Neuronal stem cell (in vitro differentiated cells): ENCODE results near the gene KISS1.

ENCODE experiments used
- DNase-seq: peaks from one replicate; pipeline ENCODE4 v3.0.0-alpha.2; 2013; ENCODE audit warnings: low spot score
- H2AFZ ChIP-seq: one replicate; pipeline ENCODE4 v1.6.1; 2013; ENCODE audit warnings: mild to moderate bottlenecking, low read length, inconsistent platforms
- H2AK5ac ChIP-seq: 2 replicates; pipeline ENCODE4 v1.6.1; 2013; ENCODE audit warnings: low read depth, mild to moderate bottlenecking, inconsistent platforms, low read length, moderate library complexity, mixed read lengths
- H2BK120ac ChIP-seq: 2 replicates; pipeline ENCODE4 v1.6.1; 2013; ENCODE audit warnings: low read depth, mild to moderate bottlenecking, inconsistent platforms, low read length, moderate library complexity, mixed read lengths
- H2BK12ac ChIP-seq: one replicate; pipeline ENCODE4 v1.6.1; 2013; ENCODE audit warnings: low read length, inconsistent platforms
- H2BK15ac ChIP-seq: 2 replicates; pipeline ENCODE4 v1.6.1; 2013; ENCODE audit warnings: mild to moderate bottlenecking, low read length, inconsistent platforms, mixed read lengths
- H2BK5ac ChIP-seq: one replicate; pipeline ENCODE4 v1.6.1; 2013; ENCODE audit warnings: inconsistent platforms, mild to moderate bottlenecking, low read length, moderate library complexity
- H3K14ac ChIP-seq: one replicate; pipeline ENCODE4 v1.6.1; 2013; ENCODE audit warnings: low read length, inconsistent platforms
- H3K18ac ChIP-seq: 2 replicates; pipeline ENCODE4 v1.6.1; 2013; ENCODE audit warnings: low read length, inconsistent platforms
- H3K23ac ChIP-seq: 2 replicates; pipeline ENCODE4 v1.6.1; 2013; ENCODE audit warnings: low read depth, mild to moderate bottlenecking, mixed read lengths, low read length, inconsistent platforms; ENCODE audit not compliant: poor library complexity
- H3K27ac ChIP-seq: replicated peaks from 3 replicates; pipeline ENCODE4 v1.5.1; 2013; ENCODE audit warnings: low read length, inconsistent platforms
- H3K27me3 ChIP-seq, 3 experiments: 2 replicates each; pipeline ENCODE4 v1.6.1; 2013; ENCODE audit warnings: low read length in 3 of 3, mild to moderate bottlenecking in 2 of 3, inconsistent platforms in 1 of 3, low read depth in 1 of 3, mixed read lengths in 1 of 3, moderate library complexity in 1 of 3; ENCODE audit not compliant: control insufficient read depth in 3 of 3, insufficient read depth in 3 of 3
- H3K36me3 ChIP-seq, 2 donors: replicated peaks in 1 of 2; 2 replicates each; pipeline ENCODE4 v1.6.1; 2013; ENCODE audit warnings: low read length in 2 of 2; ENCODE audit not compliant: control insufficient read depth in 2 of 2, insufficient read depth in 2 of 2
- H3K4ac ChIP-seq: 2 replicates; pipeline ENCODE4 v1.6.1; 2013; ENCODE audit warnings: inconsistent platforms, mild to moderate bottlenecking, low read length, moderate library complexity
- H3K4me1 ChIP-seq, 2 donors: 1 replicate in 1 of 2; 2 replicates in 1 of 2; pipeline ENCODE4 v1.6.1; 2013; ENCODE audit warnings: low read length in 2 of 2, low read depth in 1 of 2; ENCODE audit not compliant: control insufficient read depth in 2 of 2, insufficient read depth in 1 of 2
- H3K4me2 ChIP-seq: one replicate; pipeline ENCODE4 v1.6.1; 2013; ENCODE audit warnings: mild to moderate bottlenecking, low read length, inconsistent platforms; ENCODE audit not compliant: insufficient read depth, poor library complexity, severe bottlenecking
- H3K4me3 ChIP-seq, 2 donors: 2 replicates each; pipeline ENCODE4 v1.5.1; 2013; ENCODE audit warnings: low read length in 2 of 2, mild to moderate bottlenecking in 2 of 2, inconsistent platforms in 1 of 2, moderate library complexity in 1 of 2
- H3K79me1 ChIP-seq: one replicate; pipeline ENCODE4 v1.6.1; 2013; ENCODE audit warnings: low read depth, mild to moderate bottlenecking, inconsistent platforms, low read length, moderate library complexity
- H3K9ac ChIP-seq: one replicate; pipeline ENCODE4 v1.6.1; 2013; ENCODE audit warnings: mild to moderate bottlenecking, low read depth, low read length, inconsistent platforms; ENCODE audit not compliant: poor library complexity
- H3K9me3 ChIP-seq, 2 donors: replicated peaks in 1 of 2; 2 replicates each; pipeline versions ENCODE3 to v1.6.1; 2013; ENCODE audit warnings: low read length in 2 of 2, mild to moderate bottlenecking in 2 of 2, inconsistent platforms in 1 of 2, low read depth in 1 of 2, mixed read lengths in 1 of 2, moderate library complexity in 1 of 2; ENCODE audit not compliant: control insufficient read depth in 2 of 2, insufficient read depth in 1 of 2
- H4K8ac ChIP-seq: one replicate; pipeline ENCODE4 v1.6.1; 2013; ENCODE audit warnings: low read depth, mild to moderate bottlenecking, inconsistent platforms, low read length, moderate library complexity
- H4K91ac ChIP-seq: one replicate; pipeline ENCODE4 v1.6.1; 2013; ENCODE audit warnings: low read length, low read depth, mild to moderate bottlenecking, inconsistent platforms; ENCODE audit not compliant: poor library complexity
- WGBS, 2 donors: extraction: QIAGEN DNeasy Blood & Tissue Kit; methylation state at CpG; one replicate each; pipeline ENCODE4 v1.1.7; 2013; ENCODE audit warnings: missing lambda C conversion rate in 2 of 2, mixed read lengths in 1 of 2; ENCODE audit not compliant: insufficient read length in 2 of 2, insufficient replicate concordance in 1 of 2; ENCODE audit errors: extremely low coverage in 2 of 2; 5-methylcytosine and 5-hydroxymethylcytosine counted together

KISS1 gene

DNA sequence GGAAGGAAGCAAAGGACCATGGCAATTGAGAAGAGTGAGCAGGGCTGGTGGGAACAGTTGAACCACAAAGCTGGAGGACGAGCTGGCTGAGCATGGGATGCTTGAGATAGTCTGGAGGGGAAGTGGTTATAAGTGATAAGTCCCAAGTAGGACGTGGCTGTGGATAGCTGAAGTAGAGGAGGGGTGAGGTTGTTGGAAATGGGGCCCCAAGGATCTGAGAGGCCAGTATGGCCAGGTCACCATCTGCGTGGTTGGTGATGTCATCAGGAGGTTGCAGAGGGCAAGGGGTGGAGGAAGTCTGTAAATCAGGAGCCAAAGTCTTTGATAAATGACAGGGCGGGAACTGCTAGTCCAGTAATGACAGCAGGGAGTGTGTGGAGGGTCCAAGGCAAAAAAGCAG is 19.2 kb downstream of the KISS1 start:
- no peak for DNase-seq
- Histone ChIP-seq H3K79me1 (no peaks in the 10 kb centered on the region), H3K18ac (no peak overlapping the region), H3K14ac (no peak overlapping the region), H3K9me3 (no peaks in the 10 kb centered on the region), H2AK5ac (no peak overlapping the region), H4K8ac (no peak overlapping the region), H4K91ac (no peak overlapping the region), H3K4me3 (no peak overlapping the region), H2BK5ac (no peak overlapping the region), H3K4me2 (no peak overlapping the region), H3K27me3 (peaks cover 0 to 57% (median 0%) of the 10 kb centered on the region in 3 experiments), H3K27ac (no peak overlapping the region), H3K4me1 (peaks cover 0 to 2% of the 10 kb centered on the region in 2 donors), H3K23ac (no peak overlapping the region), H3K4ac (no peak overlapping the region), H2BK12ac (no peak overlapping the region), H3K36me3 (no peaks in the 10 kb centered on the region), H2BK120ac (no peak overlapping the region), H3K9ac (no peak overlapping the region), H2AFZ (no peak overlapping the region), H2BK15ac (no peak overlapping the region)
- no CpG with 5 or more reads among the region's 4 CpGs for WGBS, 2 donors

DNA sequence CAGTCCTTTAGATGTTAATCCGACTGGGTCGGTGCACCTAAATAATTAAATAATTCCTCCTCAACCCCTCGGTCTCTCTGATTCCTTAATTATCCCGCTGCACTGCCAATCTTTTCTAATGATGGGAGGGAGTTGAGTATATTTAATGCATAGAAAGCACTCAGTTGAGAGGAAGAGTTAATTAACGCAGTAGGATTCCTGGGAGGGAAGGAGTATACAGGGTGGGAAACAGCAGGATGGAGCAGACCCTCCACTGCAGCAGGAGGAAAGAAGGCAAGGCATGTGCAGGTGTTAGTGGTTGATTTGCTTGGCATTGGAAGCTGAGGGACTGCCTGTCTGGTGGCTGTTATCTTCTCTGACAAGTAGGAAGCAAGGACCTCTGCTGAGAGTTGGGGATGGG is 20.2 kb downstream of the KISS1 start:
- Histone ChIP-seq H3K9ac (no peak overlapping the region), H4K91ac (no peak overlapping the region), H3K36me3 (no peaks in the 10 kb centered on the region), H2AK5ac (no peak overlapping the region), H3K4me2 (no peak overlapping the region), H3K9me3 (no peaks in the 10 kb centered on the region), H2BK15ac (no peak overlapping the region), H3K27me3 (peaks cover 0 to 54% (median 0%) of the 10 kb centered on the region in 3 experiments), H4K8ac (no peak overlapping the region), H2BK120ac (no peak overlapping the region), H3K4me1 (peaks cover 0 to 2% of the 10 kb centered on the region in 2 donors), H3K4me3 (no peak overlapping the region), H3K27ac (no peak overlapping the region), H2BK12ac (no peak overlapping the region), H3K14ac (no peak overlapping the region), H3K23ac (no peak overlapping the region), H3K79me1 (no peaks in the 10 kb centered on the region), H3K4ac (no peak overlapping the region), H2AFZ (no peak overlapping the region), H3K18ac (no peak overlapping the region), H2BK5ac (no peak overlapping the region)
- no CpG with 5 or more reads among the region's 5 CpGs for WGBS, 2 donors
- no peak for DNase-seq

DNA sequence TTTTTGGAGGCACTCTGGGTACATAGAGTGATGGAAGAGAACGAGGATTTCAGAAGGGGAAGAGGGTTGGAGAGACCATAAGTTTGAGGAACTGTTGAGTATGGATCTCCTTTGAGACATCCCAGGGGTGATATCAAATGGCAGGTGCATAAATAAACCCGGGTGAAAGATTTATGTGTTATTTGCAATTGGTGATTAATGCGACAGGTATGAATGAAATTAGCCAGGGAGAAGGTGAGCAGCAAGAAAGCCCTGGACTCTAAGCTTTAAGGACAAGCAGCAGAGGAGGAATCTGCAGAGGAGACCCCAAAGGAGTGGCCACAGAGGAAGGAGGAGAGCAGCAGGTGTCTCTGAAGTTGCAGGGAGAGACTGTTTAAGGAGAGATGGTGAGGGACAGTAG is 21.3 kb downstream of the KISS1 start:
- H3K18ac ChIP-seq, result no peak overlapping the region
- no peak overlapping the region for H4K91ac ChIP-seq
- no peak overlapping the region for H3K4me2 ChIP-seq
- no peak overlapping the region for H2AFZ ChIP-seq
- no peak for DNase-seq
- no peak overlapping the region for H2BK12ac ChIP-seq
- H2BK120ac ChIP-seq, result no peak overlapping the region
- H3K9ac ChIP-seq, result no peak overlapping the region
- peaks cover 0 to 9% of the 10 kb centered on the region in 2 donors for H3K9me3 ChIP-seq
- H3K14ac ChIP-seq, result no peak overlapping the region
- 100% methylated on average over 1 of the region's 3 CpGs; no CpG with 5 or more reads in 1 of the 2 donors for WGBS, 2 donors
- H3K27me3 ChIP-seq, result peaks cover 0 to 54% (median 0%) of the 10 kb centered on the region in 3 experiments
- no peak overlapping the region for H2BK5ac ChIP-seq
- H2BK15ac ChIP-seq, result no peak overlapping the region
- no peaks in the 10 kb centered on the region for H3K79me1 ChIP-seq
- no peak overlapping the region for H3K27ac ChIP-seq
- H2AK5ac ChIP-seq, result no peak overlapping the region
- H3K4me1 ChIP-seq, result peaks cover 0 to 2% of the 10 kb centered on the region in 2 donors
- H3K4me3 ChIP-seq, result no peak overlapping the region
- no peak overlapping the region for H3K23ac ChIP-seq
- H3K36me3 ChIP-seq, result no peaks in the 10 kb centered on the region
- no peak overlapping the region for H3K4ac ChIP-seq
- H4K8ac ChIP-seq, result no peak overlapping the region

DNA sequence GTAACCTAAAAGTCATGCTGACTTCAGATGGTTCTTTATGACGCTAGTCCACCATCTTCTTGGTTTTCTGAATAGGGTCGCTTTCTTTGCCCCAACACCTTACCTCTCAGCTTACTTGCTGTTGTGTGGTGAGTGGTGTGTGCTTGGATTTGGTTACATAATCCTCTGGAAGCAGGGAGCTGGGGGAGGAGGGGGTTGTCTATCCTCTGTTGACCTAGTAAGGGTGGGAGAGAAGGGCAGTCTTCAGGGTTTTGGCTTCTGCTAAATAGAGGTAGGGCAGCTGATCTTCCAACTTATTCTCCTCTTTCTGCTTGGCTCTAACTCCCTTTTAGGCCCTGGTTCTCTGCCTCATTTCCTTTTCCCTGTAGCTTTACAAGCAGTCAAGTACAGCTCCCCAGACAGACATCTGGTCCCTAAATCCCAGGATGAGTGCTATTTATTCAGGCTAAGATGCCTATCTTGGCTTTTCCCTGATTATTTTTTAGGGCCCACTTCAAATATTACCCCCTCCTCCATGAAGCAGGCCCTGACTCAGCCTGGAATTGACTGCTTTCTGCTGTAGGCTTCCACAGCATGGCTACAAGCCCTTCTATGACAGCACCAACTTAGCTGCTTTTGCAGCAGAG is 23.8 kb downstream of the KISS1 start:
- H3K18ac ChIP-seq, result no peak overlapping the region
- H2BK120ac ChIP-seq, result no peak overlapping the region
- H3K9me3 ChIP-seq, result peaks cover 2 to 18% of the 10 kb centered on the region in 2 donors
- H2BK5ac ChIP-seq, result no peak overlapping the region
- H3K27me3 ChIP-seq, result peaks cover 0 to 41% (median 0%) of the 10 kb centered on the region in 3 experiments
- no peak overlapping the region for H3K9ac ChIP-seq
- no peak overlapping the region for H3K4me3 ChIP-seq
- WGBS, 2 donors, result no CpG with 5 or more reads among the region's 2 CpGs
- no peak for DNase-seq
- H3K23ac ChIP-seq, result no peak overlapping the region
- no peak overlapping the region for H3K14ac ChIP-seq
- H4K91ac ChIP-seq, result no peak overlapping the region
- no peak overlapping the region for H2AK5ac ChIP-seq
- no peak overlapping the region for H2BK12ac ChIP-seq
- H2AFZ ChIP-seq, result no peak overlapping the region
- H3K27ac ChIP-seq, result no peak overlapping the region
- no peak overlapping the region for H3K4ac ChIP-seq
- no peaks in the 10 kb centered on the region for H3K36me3 ChIP-seq
- H2BK15ac ChIP-seq, result no peak overlapping the region
- no peak overlapping the region for H3K4me2 ChIP-seq
- H3K4me1 ChIP-seq, result peaks cover 0 to 2% of the 10 kb centered on the region in 2 donors
- H3K79me1 ChIP-seq, result no peaks in the 10 kb centered on the region
- H4K8ac ChIP-seq, result no peak overlapping the region
